ENCODE results near the gene RNASE9. TPM values are rescaled to one million over a fixed set of nuclear protein-coding genes. Genes with fewer than 3 reads are reported as not detected.

The RNASE9 gene
- total RNA-seq, 2 experiments from 2014 or later: not detected

- ATAC-seq: no peak
- peaks cover 23% of the 10 kb centered on the region for H3K27me3 Mint-ChIP-seq (ENCODE audit: low read depth)
- H3K36me3 Mint-ChIP-seq (ENCODE audit: low read depth): no peaks in the 10 kb centered on the region
- POLR2A ChIA-PET: interaction anchor here (0.6 kb wide), 1 partner anchor 424 kb away, joined by 3 read pairs; no protein-coding TSS in a partner anchor
- no peak for DNase-seq
- H3K9me3 Mint-ChIP-seq (ENCODE audit: insufficient read depth): no peaks in the 10 kb centered on the region
- CTCF ChIA-PET: interaction anchor here (1.1 to 3.1 kb wide), 2 partner anchors 18 to 61 kb away, joined by 3 to 11 read pairs; no protein-coding TSS in a partner anchor
- H3K4me1 Mint-ChIP-seq (ENCODE audit: low read depth): no peaks in the 10 kb centered on the region
- H3K27ac Mint-ChIP-seq: no peak overlapping the region
- no peak overlapping the region for H3K4me3 Mint-ChIP-seq
Observed at GRCh38 chr14:20548414-20549158, 12.3 kb downstream of the RNASE9 start.

GRCh38 chr14:20546877-20547276 is 14.0 kb downstream of the RNASE9 start:
- H3K9me3 Mint-ChIP-seq (ENCODE audit: insufficient read depth): no peaks in the 10 kb centered on the region
- DNase-seq (no peak), ATAC-seq (no peak)
- POLR2A ChIA-PET: no interaction called here
- no peaks in the 10 kb centered on the region for H3K4me1 Mint-ChIP-seq (ENCODE audit: low read depth)
- H3K36me3 Mint-ChIP-seq (ENCODE audit: low read depth): no peaks in the 10 kb centered on the region
- H3K27ac Mint-ChIP-seq: no peak overlapping the region
- peaks cover 29% of the 10 kb centered on the region for H3K27me3 Mint-ChIP-seq (ENCODE audit: low read depth)
- no peak overlapping the region for H3K4me3 Mint-ChIP-seq
- CTCF ChIA-PET: interaction anchor here (3.1 kb wide), 1 partner anchor 16 kb away, joined by 11 read pairs; no protein-coding TSS in a partner anchor

DNA sequence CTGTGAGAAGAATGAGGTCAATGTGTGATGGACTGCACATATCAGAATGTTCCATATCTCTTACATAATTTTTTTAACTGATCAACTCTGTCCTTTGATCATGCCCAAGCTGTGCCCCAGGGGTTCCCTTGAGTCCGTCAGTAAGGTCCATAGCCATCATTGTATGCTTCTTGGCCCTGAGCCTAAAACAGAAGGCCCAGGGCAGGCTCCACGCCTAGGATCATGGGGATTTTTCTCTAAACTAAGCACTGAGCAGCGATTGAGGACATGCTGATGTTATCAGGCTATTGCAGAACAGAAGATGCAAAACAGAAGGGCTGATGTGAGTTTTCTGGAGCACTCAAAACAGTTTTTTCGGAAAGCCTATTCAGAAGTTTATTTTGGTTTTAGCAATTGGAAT is 20.9 kb downstream of the RNASE9 start:
- Mint-ChIP-seq H3K27ac (no peak overlapping the region), H3K9me3 (ENCODE audit: insufficient read depth) (no peaks in the 10 kb centered on the region), H3K4me1 (ENCODE audit: low read depth) (no peaks in the 10 kb centered on the region), H3K36me3 (ENCODE audit: low read depth) (no peaks in the 10 kb centered on the region), H3K27me3 (ENCODE audit: low read depth) (peaks cover 22% of the 10 kb centered on the region), H3K4me3 (no peak overlapping the region)
- ATAC-seq (no peak), DNase-seq (no peak)
- ChIA-PET POLR2A (no interaction called here), CTCF (interaction anchor here (1.9 kb wide), 1 partner anchor 9 kb away, joined by 6 read pairs; no protein-coding TSS in a partner anchor)

DNA sequence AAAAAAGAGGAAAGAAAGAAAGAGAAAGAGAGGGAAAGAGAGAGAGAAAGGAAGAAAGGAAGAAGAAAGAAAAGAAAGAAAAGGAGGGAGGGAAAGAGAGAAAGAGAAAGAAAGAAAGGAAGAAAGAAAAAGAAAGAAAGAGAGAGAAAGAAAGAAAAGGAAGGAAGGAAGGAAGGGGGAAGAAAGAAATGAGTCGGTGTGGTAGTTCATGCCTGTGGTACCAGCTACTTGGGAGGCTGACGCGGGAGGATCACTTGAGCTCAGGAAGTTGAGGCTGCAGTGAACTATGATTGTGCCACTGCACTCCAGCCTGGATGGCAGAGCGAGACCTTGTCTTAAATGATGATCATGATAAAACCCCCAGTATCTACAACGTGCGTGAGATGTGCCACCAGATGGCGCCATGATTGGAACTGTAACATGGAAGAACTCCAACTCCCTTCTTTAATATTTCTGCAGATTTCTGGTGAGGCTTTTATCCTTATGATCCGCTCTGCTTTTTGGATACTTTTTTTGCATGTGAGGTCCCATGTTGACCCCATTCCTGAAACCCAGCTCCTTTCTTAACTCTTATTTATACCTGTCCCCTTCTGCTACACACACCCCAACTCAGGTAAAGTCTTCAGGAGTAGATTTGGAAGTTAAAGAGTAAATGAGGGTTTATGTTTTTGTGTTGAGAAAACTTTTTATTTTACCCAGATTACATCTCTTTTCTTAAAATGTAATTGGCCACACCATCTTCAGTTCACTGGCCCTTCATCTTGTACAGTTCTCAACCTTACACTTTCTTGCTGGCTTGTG is 29.9 kb downstream of the RNASE9 start:
- H3K4me1 Mint-ChIP-seq (ENCODE audit: low read depth): peaks cover 9% of the 10 kb centered on the region
- H3K27ac Mint-ChIP-seq: no peak overlapping the region
- ChIA-PET POLR2A (no interaction called here), CTCF (interaction anchor here (0.7 to 2.7 kb wide), 20 partner anchors 9 to 160 kb away, joined by 3 to 11 read pairs (median 4); partner anchors contain the start of genes PIP4P1 and RNASE11)
- peaks cover 30% of the 10 kb centered on the region for H3K27me3 Mint-ChIP-seq (ENCODE audit: low read depth)
- H3K9me3 Mint-ChIP-seq (ENCODE audit: insufficient read depth): no peaks in the 10 kb centered on the region
- H3K36me3 Mint-ChIP-seq (ENCODE audit: low read depth): no peaks in the 10 kb centered on the region
- DNase-seq (peak; percentile 82), ATAC-seq (peak; percentile 94)
- no peak overlapping the region for H3K4me3 Mint-ChIP-seq

DNA sequence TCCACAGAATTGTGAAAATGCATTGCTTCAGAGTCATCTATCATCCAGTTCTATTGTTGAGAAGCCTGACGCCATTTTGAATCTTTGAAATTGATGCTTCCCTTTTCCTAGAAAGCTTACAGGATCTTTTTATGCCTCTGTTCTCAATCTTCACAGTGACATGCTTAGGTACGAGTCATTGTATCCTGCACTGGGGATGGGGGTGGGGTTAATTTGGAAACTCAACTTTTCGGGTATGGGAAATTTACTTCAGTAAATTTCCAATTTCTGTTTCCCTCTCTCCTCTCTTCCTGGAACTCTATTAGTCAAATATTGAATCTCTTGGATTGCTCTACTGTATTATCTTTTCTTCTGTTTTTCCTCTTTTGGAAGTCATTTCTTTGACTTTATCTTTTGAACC is 31.0 kb downstream of the RNASE9 start:
- H3K4me3 Mint-ChIP-seq: no peak overlapping the region
- no peak for DNase-seq
- H3K27me3 Mint-ChIP-seq (ENCODE audit: low read depth): peaks cover 31% of the 10 kb centered on the region
- H3K9me3 Mint-ChIP-seq (ENCODE audit: insufficient read depth): no peaks in the 10 kb centered on the region
- ATAC-seq: no peak
- no peaks in the 10 kb centered on the region for H3K36me3 Mint-ChIP-seq (ENCODE audit: low read depth)
- peaks cover 9% of the 10 kb centered on the region for H3K4me1 Mint-ChIP-seq (ENCODE audit: low read depth)
- no peak overlapping the region for H3K27ac Mint-ChIP-seq
- ChIA-PET CTCF (interaction anchor here (1.0 to 2.7 kb wide), 13 partner anchors 10 to 162 kb away, joined by 3 to 11 read pairs (median 6); partner anchors contain the start of genes PIP4P1 and RNASE11), POLR2A (no interaction called here)

- H3K9me3 Mint-ChIP-seq (ENCODE audit: insufficient read depth): no peaks in the 10 kb centered on the region
- peaks cover 19% of the 10 kb centered on the region for H3K27me3 Mint-ChIP-seq (ENCODE audit: low read depth)
- no peak overlapping the region for H3K4me3 Mint-ChIP-seq
- no peaks in the 10 kb centered on the region for H3K4me1 Mint-ChIP-seq (ENCODE audit: low read depth)
- CTCF ChIA-PET: interaction anchor here (1.5 kb wide), 1 partner anchor 86 kb away, joined by 3 read pairs; no protein-coding TSS in a partner anchor
- no peak overlapping the region for H3K27ac Mint-ChIP-seq
- ATAC-seq (no peak), DNase-seq (no peak)
- H3K36me3 Mint-ChIP-seq (ENCODE audit: low read depth): no peaks in the 10 kb centered on the region
- POLR2A ChIA-PET: no interaction called here
Observed at GRCh38 chr14:20524027-20524426, 36.8 kb downstream of the RNASE9 start.

- CTCF ChIA-PET: interaction anchor here (0.9 kb wide), 1 partner anchor 35 kb away, joined by 3 read pairs; no protein-coding TSS in a partner anchor
- no peaks in the 10 kb centered on the region for H3K9me3 Mint-ChIP-seq (ENCODE audit: insufficient read depth)
- POLR2A ChIA-PET: no interaction called here
- H3K4me1 Mint-ChIP-seq (ENCODE audit: low read depth): no peaks in the 10 kb centered on the region
- DNase-seq (no peak), ATAC-seq (no peak)
- H3K27me3 Mint-ChIP-seq (ENCODE audit: low read depth): peaks cover 8% of the 10 kb centered on the region
- H3K4me3 Mint-ChIP-seq: no peak overlapping the region
- H3K36me3 Mint-ChIP-seq (ENCODE audit: low read depth): no peaks in the 10 kb centered on the region
- H3K27ac Mint-ChIP-seq: no peak overlapping the region
Observed at GRCh38 chr14:20522332-20522731, 38.5 kb downstream of the RNASE9 start.

DNA sequence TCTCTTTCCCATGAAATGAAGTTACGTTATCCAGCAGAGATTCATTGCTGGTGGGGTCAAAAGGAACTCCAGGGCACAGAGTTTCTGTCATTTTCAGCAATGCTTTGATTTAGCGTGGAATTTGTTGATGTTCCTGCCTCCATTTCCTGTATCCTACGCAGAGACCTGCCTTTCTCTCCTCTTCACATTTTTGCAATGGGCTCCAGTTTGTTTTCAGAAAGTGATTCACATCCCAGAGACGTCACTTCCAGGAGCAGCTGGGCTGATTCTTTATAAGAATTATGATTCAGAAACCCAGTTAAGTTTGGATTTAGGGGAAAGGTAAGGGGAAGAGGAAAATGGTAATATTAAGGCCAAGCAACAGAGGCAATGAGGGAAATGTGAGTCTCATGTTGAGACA is 43.9 kb downstream of the RNASE9 start:
- no peaks in the 10 kb centered on the region for H3K4me1 Mint-ChIP-seq (ENCODE audit: low read depth)

DNA sequence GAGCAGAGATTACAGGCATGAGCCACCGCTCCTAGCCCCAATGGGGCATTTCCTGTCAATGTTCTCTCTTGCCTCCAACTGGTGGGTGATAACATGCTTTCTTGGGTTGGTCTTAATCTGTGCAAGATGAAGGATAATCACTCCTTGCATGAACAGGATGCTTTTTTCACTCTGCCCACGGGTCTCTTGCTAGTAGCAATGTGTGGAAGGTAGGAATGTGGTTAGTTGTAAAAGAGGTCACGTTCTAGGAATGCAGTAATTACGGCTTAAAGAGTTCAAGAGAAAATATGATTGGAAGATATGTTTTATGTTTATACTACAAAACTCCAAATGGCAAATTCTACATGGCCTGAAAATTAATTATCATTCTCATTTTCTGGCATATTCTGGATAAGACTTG is 45.0 kb downstream of the RNASE9 start:
- Mint-ChIP-seq H3K4me3 (no peak overlapping the region), H3K9me3 (ENCODE audit: insufficient read depth) (no peaks in the 10 kb centered on the region), H3K27ac (no peak overlapping the region), H3K27me3 (ENCODE audit: low read depth) (peaks cover 15% of the 10 kb centered on the region), H3K36me3 (ENCODE audit: low read depth) (no peaks in the 10 kb centered on the region), H3K4me1 (ENCODE audit: low read depth) (no peaks in the 10 kb centered on the region)
- CTCF ChIA-PET: no interaction called here
- POLR2A ChIA-PET: no interaction called here
- no peak for ATAC-seq
- DNase-seq: no peak

More for the DNA sequence above, 43.9 kb downstream of the RNASE9 start:
- ChIA-PET CTCF (interaction anchor here (2.8 kb wide), 1 partner anchor 14 kb away, joined by 11 read pairs; no protein-coding TSS in a partner anchor), POLR2A (no interaction called here)
- Mint-ChIP-seq H3K27ac (no peak overlapping the region), H3K4me3 (no peak overlapping the region), H3K27me3 (ENCODE audit: low read depth) (peaks cover 9% of the 10 kb centered on the region), H3K9me3 (ENCODE audit: insufficient read depth) (no peaks in the 10 kb centered on the region), H3K36me3 (ENCODE audit: low read depth) (no peaks in the 10 kb centered on the region)
- ATAC-seq (no peak), DNase-seq (no peak)

GRCh38 chr14:20512177-20512905 is 48.5 kb downstream of the RNASE9 start:
- H3K4me3 Mint-ChIP-seq: no peak overlapping the region
- no peaks in the 10 kb centered on the region for H3K36me3 Mint-ChIP-seq (ENCODE audit: low read depth)
- DNase-seq (no peak), ATAC-seq (no peak)
- ChIA-PET POLR2A (no interaction called here), CTCF (no interaction called here)
- no peaks in the 10 kb centered on the region for H3K4me1 Mint-ChIP-seq (ENCODE audit: low read depth)
- peaks cover 19% of the 10 kb centered on the region for H3K27me3 Mint-ChIP-seq (ENCODE audit: low read depth)
- H3K9me3 Mint-ChIP-seq (ENCODE audit: insufficient read depth): no peaks in the 10 kb centered on the region
- H3K27ac Mint-ChIP-seq: no peak overlapping the region

DNA sequence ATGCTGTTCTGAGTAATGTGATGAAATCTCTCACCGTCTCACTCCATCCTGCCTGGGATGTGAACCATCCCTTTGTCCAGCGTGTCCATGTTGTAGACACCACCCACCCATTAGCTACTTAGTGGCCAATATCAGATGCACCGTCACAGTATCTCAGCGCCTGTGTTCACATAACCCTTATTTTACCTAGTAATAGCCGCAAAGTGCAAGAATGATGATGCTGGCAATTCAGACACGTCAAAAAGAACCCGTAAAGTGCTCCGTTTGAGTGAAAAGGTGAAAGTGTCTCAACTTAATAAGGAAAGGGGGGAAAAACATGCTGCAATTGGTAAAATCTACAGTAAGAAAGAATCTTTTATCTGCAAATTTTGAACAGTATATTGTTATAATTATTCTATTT is 52.5 kb downstream of the RNASE9 start:
- no peak for DNase-seq
- CTCF ChIA-PET: no interaction called here
- Mint-ChIP-seq H3K27me3 (ENCODE audit: low read depth) (peaks cover 19% of the 10 kb centered on the region), H3K27ac (no peak overlapping the region), H3K9me3 (ENCODE audit: insufficient read depth) (no peaks in the 10 kb centered on the region), H3K4me1 (ENCODE audit: low read depth) (no peaks in the 10 kb centered on the region), H3K36me3 (ENCODE audit: low read depth) (no peaks in the 10 kb centered on the region), H3K4me3 (no peak overlapping the region)
- POLR2A ChIA-PET: no interaction called here
- ATAC-seq: no peak

All from activated CD8-positive, alpha-beta T cell treated with anti-CD3 and anti-CD28 coated beads, Interleukin-2, amount 10 ng/mL, durations not matched to agents 7 days and 5 days (primary cell).